Endothelial cell of umbilical vein (primary cell): Measurements from ENCODE around the gene RBM20. TPM values are rescaled to one million over a fixed set of nuclear protein-coding genes. Genes with fewer than 3 reads are reported as not detected.

Experiments used
- BruUV-seq: library from RNA; stranded (reverse); fragments of 400-500 nt; replicated peaks from 2 replicates; lab custom pipeline; 2021; lab: Mats Ljungman, UMichigan
- CTCF ChIA-PET: fragments of 300-600, 350-600 bp; sonication (Branson Sonifier 250); formaldehyde crosslinking; loops from one replicate; lab custom pipeline; 2021; ENCODE audit warnings: antibody characterized with exemption, inconsistent platforms; lab: Charles Lee
- POLR2A ChIA-PET: fragments of 300-600, 350-600 bp; sonication (Branson Sonifier 250); formaldehyde crosslinking; loops from one replicate; lab custom pipeline; 2021; ENCODE audit warnings: antibody characterized with exemption, inconsistent platforms; lab: Charles Lee
- DNase-seq: peaks from one replicate; pipeline ENCODE4 v3.0.0-alpha.2; 2011; ENCODE audit warnings: low read depth, low spot score
- FAIRE-seq: peaks from 2 replicates; lab custom pipeline; 2011; peaks lifted over from hg19 to GRCh38; lab: Jason Lieb, UNC
- H2AFZ ChIP-seq: 2 replicates; pipeline ENCODE4 v1.6.0; 2012; ENCODE audit warnings: low read depth, low read length, control low read depth, inconsistent platforms
- H3K27ac ChIP-seq: 2 replicates; pipeline ENCODE4 v1.5.1; 2011; ENCODE audit warnings: low read depth, mild to moderate bottlenecking, control low read depth, low read length, moderate library complexity; ENCODE audit not compliant: insufficient read depth
- H3K27me3 ChIP-seq, 2 experiments: 2 replicates each; pipeline versions ENCODE4 v1.6.0 to v1.6.1; 2011; ENCODE audit warnings: low read length in 2 of 2, mixed read lengths in 1 of 2; ENCODE audit not compliant: control insufficient read depth in 2 of 2, insufficient read depth in 2 of 2
- H3K36me3 ChIP-seq, 2 experiments: 2 replicates in 1 of 2; 3 replicates in 1 of 2; pipeline ENCODE4 v1.5.1; 2011; ENCODE audit warnings: low read length in 2 of 2, mild to moderate bottlenecking in 1 of 2, moderate library complexity in 1 of 2; ENCODE audit not compliant: control insufficient read depth in 2 of 2, insufficient read depth in 2 of 2; ENCODE audit errors: extremely low read depth in 1 of 2
- H3K4me1 ChIP-seq: 3 replicates; pipeline ENCODE4 v1.5.1; 2011; ENCODE audit warnings: mild to moderate bottlenecking, low read length; ENCODE audit not compliant: control insufficient read depth, insufficient read depth; ENCODE audit errors: extremely low read depth
- H3K4me2 ChIP-seq: 2 replicates; pipeline ENCODE4 v1.6.1; 2011; ENCODE audit warnings: low read length, control low read depth, mixed read lengths; ENCODE audit not compliant: insufficient read depth
- H3K4me3 ChIP-seq, 3 experiments: fragments of 200-600 bp in 1 of 3; sonication (generic), shearing (Covaris generic) in 1 of 3; replicated peaks in 1 of 3; 2 replicates each; pipeline ENCODE4 v1.5.1; 2011 to 2016; ENCODE audit warnings: control low read depth in 3 of 3, low read length in 3 of 3, mild to moderate bottlenecking in 2 of 3, inconsistent platforms in 1 of 3, low read depth in 1 of 3, moderate library complexity in 1 of 3; ENCODE audit not compliant: insufficient read depth in 1 of 3
- H3K79me2 ChIP-seq: 2 replicates; pipeline ENCODE4 v1.6.0; 2012; ENCODE audit warnings: low read length, inconsistent platforms; ENCODE audit not compliant: control insufficient read depth, insufficient read depth
- H3K9ac ChIP-seq: replicated peaks from 2 replicates; pipeline ENCODE3; 2011; ENCODE audit warnings: low read length, control low read depth; ENCODE audit not compliant: insufficient read depth; ENCODE audit errors: extremely low read depth
- H3K9me1 ChIP-seq: replicated peaks from 3 replicates; pipeline ENCODE4 v1.6.0; 2011; ENCODE audit warnings: mild to moderate bottlenecking, low read length; ENCODE audit not compliant: control insufficient read depth, insufficient read depth; ENCODE audit errors: extremely low read depth
- H3K9me3 ChIP-seq: replicated peaks from 2 replicates; pipeline ENCODE4 v1.5.1; 2012; ENCODE audit warnings: low read length, inconsistent platforms; ENCODE audit not compliant: control insufficient read depth, insufficient read depth
- H4K20me1 ChIP-seq: replicated peaks from 2 replicates; pipeline ENCODE3; 2011; ENCODE audit warnings: mild to moderate bottlenecking, low read length; ENCODE audit not compliant: control insufficient read depth, insufficient read depth; ENCODE audit errors: extremely low read depth
- EZH2 ChIP-seq: IDR thresholded peaks from 2 replicates; pipeline ENCODE4 v1.6.1; 2012; ENCODE audit warnings: borderline replicate concordance, low read depth, mild to moderate bottlenecking, moderate library complexity, low read length, inconsistent platforms; ENCODE audit not compliant: severe bottlenecking
- FOS ChIP-seq: IDR thresholded peaks from 2 replicates; pipeline ENCODE4 v1.6.1; 2011; ENCODE audit warnings: mild to moderate bottlenecking, low read length, moderate library complexity, borderline replicate concordance; ENCODE audit not compliant: insufficient read depth
- GATA2 ChIP-seq: IDR thresholded peaks from 2 replicates; pipeline ENCODE4 v1.7.0; 2011; ENCODE audit warnings: low read depth, mild to moderate bottlenecking, moderate library complexity, mixed read lengths, low read length; ENCODE audit not compliant: insufficient read length, insufficient read depth
- JUN ChIP-seq: IDR thresholded peaks from 2 replicates; pipeline ENCODE4 v1.6.1; 2011; ENCODE audit warnings: borderline replicate concordance, low read depth; ENCODE audit not compliant: insufficient read length, insufficient read depth
- MYC ChIP-seq: IDR thresholded peaks from one replicate; pipeline ENCODE4 v1.6.1; 2011; ENCODE audit warnings: mild to moderate bottlenecking, low read depth, low read length
- POLR2A ChIP-seq: IDR thresholded peaks from 2 replicates; pipeline ENCODE4 v1.6.1; 2012; ENCODE audit warnings: low read depth, mild to moderate bottlenecking, control low read depth, low read length
- POLR2AphosphoS5 ChIP-seq: IDR thresholded peaks from 2 replicates; pipeline ENCODE4 v1.6.1; 2012; ENCODE audit warnings: low read depth, mild to moderate bottlenecking, control low read depth, low read length, moderate library complexity; ENCODE audit not compliant: insufficient read depth
- dilution Hi-C: fragments of 300-500 bp; cut with MboI; formaldehyde crosslinking; loops from one replicate; pipeline ENCODE4 v1.15.0; 2019; ENCODE audit warnings: low sequenced_read_pairs; ENCODE audit not compliant: extremely low pct_ligation_motif_present
- intact Hi-C: fragments of 100-400 bp; cut with micrococcal nuclease; formaldehyde crosslinking; loops from one replicate; pipeline ENCODE4 v1.10.0; 2022
- polyA plus RNA-seq, 4 experiments: library from polyadenylated mRNA; depleted of rRNA in 3 of 4; stranded (reverse) in 3 of 4; unstranded in 1 of 4; fragments of >200 nt; gene quantifications; 2 replicates each; pipeline versions ENCODE4 v1.2.1 to v1.2.3, GENCODE V29; 2011 to 2012; ENCODE audit warnings: missing spikeins in 1 of 4
- total RNA-seq: library from RNA; stranded (reverse); gene quantifications from 2 replicates; pipeline ENCODE4 v1.2.3, GENCODE V29; 2021
- TF ChIP-seq, protein P1 (sequence below), 2 donors: IDR thresholded peaks; 1 replicate in 1 of 2; 2 replicates in 1 of 2; pipeline ENCODE4 v1.5.1; 2011; ENCODE audit warnings: low read length in 2 of 2, mild to moderate bottlenecking in 2 of 2, moderate library complexity in 2 of 2, control low read depth in 1 of 2, inconsistent platforms in 1 of 2, low read depth in 1 of 2; ENCODE audit not compliant: insufficient read depth in 1 of 2; ENCODE audit errors: extremely low read depth in 1 of 2
- TF ChIP-seq, protein P2 (sequence below): IDR thresholded peaks from 2 replicates; pipeline ENCODE4 v1.6.1; 2011; ENCODE audit not compliant: insufficient read depth, insufficient read length

RBM20 gene
- total and polyA plus RNA-seq, 2 donors (not counting 3 experiments of a cell fraction or from before 2014, with no cell fraction given) = 0.04 TPM; not detected in 1

DNA sequence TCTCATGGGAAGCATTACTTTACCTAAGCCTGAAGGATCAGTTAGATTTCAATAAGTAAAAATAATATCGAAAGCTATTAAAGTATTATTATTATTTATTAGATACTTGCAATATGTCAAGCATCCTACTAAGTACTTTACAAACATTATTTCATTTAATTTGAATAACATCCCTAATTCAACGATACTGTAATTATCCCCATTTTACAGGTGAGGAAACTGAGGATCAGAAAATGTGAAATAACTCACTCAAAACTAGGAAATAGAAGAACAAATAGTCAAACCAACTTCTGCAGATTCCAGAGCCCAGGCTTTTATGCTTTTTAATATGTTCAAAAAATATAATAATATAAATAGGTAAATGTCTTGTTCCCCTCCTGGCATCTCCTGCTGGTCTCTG is 217.3 kb downstream of the RBM20 start:
- H3K4me2 ChIP-seq = no peak overlapping the region
- H3K36me3 ChIP-seq = no peaks in the 10 kb centered on the region
- no peak overlapping the region for H3K4me3 ChIP-seq
- H3K9me1 ChIP-seq = no peaks in the 10 kb centered on the region
- dilution Hi-C loops = no loop called here
- ChIA-PET POLR2A (no interaction called here), CTCF (no interaction called here)
- DNase-seq = no peak
- no peak overlapping the region for H2AFZ ChIP-seq
- no peak overlapping the region for H3K9ac ChIP-seq
- no TSS peak for BruUV-seq
- TF ChIP-seq, protein P1, sequence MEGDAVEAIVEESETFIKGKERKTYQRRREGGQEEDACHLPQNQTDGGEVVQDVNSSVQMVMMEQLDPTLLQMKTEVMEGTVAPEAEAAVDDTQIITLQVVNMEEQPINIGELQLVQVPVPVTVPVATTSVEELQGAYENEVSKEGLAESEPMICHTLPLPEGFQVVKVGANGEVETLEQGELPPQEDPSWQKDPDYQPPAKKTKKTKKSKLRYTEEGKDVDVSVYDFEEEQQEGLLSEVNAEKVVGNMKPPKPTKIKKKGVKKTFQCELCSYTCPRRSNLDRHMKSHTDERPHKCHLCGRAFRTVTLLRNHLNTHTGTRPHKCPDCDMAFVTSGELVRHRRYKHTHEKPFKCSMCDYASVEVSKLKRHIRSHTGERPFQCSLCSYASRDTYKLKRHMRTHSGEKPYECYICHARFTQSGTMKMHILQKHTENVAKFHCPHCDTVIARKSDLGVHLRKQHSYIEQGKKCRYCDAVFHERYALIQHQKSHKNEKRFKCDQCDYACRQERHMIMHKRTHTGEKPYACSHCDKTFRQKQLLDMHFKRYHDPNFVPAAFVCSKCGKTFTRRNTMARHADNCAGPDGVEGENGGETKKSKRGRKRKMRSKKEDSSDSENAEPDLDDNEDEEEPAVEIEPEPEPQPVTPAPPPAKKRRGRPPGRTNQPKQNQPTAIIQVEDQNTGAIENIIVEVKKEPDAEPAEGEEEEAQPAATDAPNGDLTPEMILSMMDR (IDR thresholded peaks at IDR 0.05; ENCODE audit: extremely low read depth in 1 of 2, insufficient read depth in 1 of 2, low read depth in 1 of 2, low read length in 2 of 2) = no peak
- TF ChIP-seq GATA2 (no peak), FOS (no peak), EZH2 (no peak), POLR2AphosphoS5 (no peak), MYC (no peak), POLR2A (no peak), JUN (no peak)
- TF ChIP-seq, protein P2, sequence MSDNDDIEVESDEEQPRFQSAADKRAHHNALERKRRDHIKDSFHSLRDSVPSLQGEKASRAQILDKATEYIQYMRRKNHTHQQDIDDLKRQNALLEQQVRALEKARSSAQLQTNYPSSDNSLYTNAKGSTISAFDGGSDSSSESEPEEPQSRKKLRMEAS = no peak
- no peak overlapping the region for H3K27ac ChIP-seq
- no peak for FAIRE-seq
- no peaks in the 10 kb centered on the region for H3K4me1 ChIP-seq
- H4K20me1 ChIP-seq = no peaks in the 10 kb centered on the region
- intact Hi-C loops = loop anchor here (5.0 kb wide), 1 partner anchor 84 kb away; no protein-coding TSS in a partner anchor
- H3K9me3 ChIP-seq = no peaks in the 10 kb centered on the region
- H3K27me3 ChIP-seq = peaks cover 6% of the 10 kb centered on the region in 2 experiments
- H3K79me2 ChIP-seq = no peaks in the 10 kb centered on the region
